H7 (cell line): ENCODE data around the gene TBC1D12. TPM values are rescaled to one million over a fixed set of nuclear protein-coding genes. Genes with fewer than 3 reads are reported as not detected.

Source experiments
- DNase-seq: peaks from one replicate; pipeline ENCODE4 v3.0.0; 2012
- H3K27me3 ChIP-seq: 2 replicates; pipeline ENCODE4 v1.6.0; 2011; ENCODE audit warnings: mild to moderate bottlenecking, low read length; ENCODE audit not compliant: control insufficient read depth, insufficient read depth
- H3K36me3 ChIP-seq: replicated peaks from 2 replicates; pipeline ENCODE4 v1.5.1; 2011; ENCODE audit warnings: low read length; ENCODE audit not compliant: control insufficient read depth, insufficient read depth
- H3K4me3 ChIP-seq: 2 replicates; pipeline ENCODE4 v1.5.1; 2011; ENCODE audit warnings: low read depth, mild to moderate bottlenecking, control low read depth, low read length, moderate library complexity; ENCODE audit not compliant: insufficient read depth
- total RNA-seq: library from RNA; depleted of rRNA; stranded (reverse); fragments of >200 nt; shearing (Covaris generic); gene quantifications from 2 replicates; pipeline ENCODE4 v1.2.3, GENCODE V29; 2014

TBC1D12 gene
- total RNA-seq, 1 experiment from 2014 or later = 4.1 TPM

DNA sequence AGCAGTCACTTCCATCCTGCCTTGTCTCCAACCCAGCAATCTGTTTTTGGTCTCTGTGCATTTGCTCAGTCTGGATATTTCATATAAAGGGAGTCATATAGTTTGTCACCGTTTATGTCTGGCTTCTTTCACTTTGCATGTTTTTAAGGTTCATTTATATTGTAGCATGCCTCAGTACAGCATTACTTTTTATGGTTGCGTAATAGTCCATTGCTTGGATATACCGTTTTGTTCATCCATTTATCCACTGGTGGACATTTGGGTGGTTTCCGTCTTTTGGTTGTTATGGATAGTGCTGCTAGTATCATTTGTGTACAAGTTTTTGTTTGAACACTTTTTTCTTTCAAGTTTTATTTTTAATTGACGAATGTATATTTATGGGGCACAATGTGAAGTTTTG, 18.2 kb downstream of the TBC1D12 start:
- H3K27me3 ChIP-seq = no peaks in the 10 kb centered on the region
- H3K4me3 ChIP-seq = no peak overlapping the region
- H3K36me3 ChIP-seq = no peaks in the 10 kb centered on the region
- DNase-seq = no peak

DNA sequence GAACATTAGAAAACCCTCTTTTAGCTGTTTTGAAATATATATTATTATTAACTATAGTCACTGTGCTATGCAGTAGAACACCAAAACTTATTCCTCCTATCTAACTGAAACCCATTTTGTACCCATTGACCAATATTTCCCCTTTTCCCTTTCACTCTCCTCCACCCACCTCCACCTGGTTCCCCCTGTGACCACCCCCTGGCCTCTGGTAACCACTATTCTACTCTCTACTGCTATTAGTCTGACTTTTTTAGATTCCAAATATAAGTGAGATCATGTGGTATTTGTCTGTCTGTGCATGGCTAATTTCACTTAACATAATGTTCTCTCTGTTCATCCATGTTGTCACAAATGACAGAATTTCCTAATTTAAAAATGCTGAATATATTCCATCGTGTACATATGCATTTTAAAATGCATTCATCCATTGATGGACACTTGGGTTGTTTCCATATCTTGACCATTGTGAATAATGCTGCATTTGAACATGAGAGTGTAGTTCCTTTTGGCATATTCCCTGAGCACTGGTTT, 18.7 kb downstream of the TBC1D12 start:
- no peaks in the 10 kb centered on the region for H3K27me3 ChIP-seq
- H3K4me3 ChIP-seq = no peak overlapping the region
- H3K36me3 ChIP-seq = no peaks in the 10 kb centered on the region; the same call in 1 of the 2 replicates
- no peak for DNase-seq

DNA sequence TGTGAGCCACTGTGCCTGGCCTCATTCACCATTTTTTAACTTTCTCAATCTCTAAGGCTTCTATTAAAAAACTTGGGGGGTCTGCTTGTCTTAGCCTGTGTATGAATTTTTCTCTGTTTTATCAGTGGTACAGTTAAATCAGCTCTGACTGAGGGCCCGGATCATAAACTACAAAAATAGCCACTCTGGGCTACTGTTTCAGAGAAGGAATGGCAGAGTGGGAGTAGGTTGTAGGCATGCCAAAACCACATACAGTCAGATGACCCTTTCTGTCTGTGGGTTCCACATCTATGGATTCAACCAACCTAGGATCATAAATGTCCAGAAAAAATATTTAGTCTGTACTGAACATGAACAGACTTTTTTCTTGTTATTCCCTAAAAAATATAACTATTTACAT, 21.3 kb downstream of the TBC1D12 start:
- Histone ChIP-seq H3K4me3 (no peak overlapping the region), H3K36me3 (no peaks in the 10 kb centered on the region; the same call in 1 of the 2 replicates), H3K27me3 (no peaks in the 10 kb centered on the region)
- no peak for DNase-seq

DNA sequence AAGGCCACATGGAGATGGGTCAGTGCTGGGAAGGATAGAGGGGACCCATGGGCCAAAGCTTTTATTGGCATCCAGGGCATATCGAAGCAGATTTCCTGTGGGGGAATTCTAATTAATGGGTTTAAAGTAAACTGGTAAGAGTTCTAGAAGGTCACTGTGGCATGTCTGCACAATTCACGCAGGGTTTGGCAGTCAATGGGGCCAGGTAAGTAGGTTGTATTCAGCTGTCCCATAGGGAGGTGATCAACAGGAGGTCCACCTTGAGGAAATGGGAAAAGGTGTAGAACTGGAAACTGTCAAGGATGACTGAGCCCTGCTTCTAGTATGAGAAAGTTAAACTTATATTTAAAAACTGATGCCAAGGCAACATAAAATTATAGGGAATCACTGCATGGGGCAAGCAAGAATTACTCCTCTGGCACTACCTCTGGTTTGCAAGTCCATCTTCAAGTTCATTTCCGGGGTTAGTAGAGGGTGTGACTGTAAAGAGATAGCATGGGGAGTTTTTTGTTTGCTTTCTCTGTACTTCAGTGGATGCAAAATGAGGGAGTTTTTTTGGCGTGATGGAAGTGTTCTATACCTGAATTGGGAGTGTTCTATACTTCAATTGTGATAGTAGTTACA, 22.5 kb downstream of the TBC1D12 start:
- Histone ChIP-seq H3K27me3 (no peaks in the 10 kb centered on the region), H3K4me3 (no peak overlapping the region), H3K36me3 (no peaks in the 10 kb centered on the region; the same call in 1 of the 2 replicates)
- no peak for DNase-seq

DNA sequence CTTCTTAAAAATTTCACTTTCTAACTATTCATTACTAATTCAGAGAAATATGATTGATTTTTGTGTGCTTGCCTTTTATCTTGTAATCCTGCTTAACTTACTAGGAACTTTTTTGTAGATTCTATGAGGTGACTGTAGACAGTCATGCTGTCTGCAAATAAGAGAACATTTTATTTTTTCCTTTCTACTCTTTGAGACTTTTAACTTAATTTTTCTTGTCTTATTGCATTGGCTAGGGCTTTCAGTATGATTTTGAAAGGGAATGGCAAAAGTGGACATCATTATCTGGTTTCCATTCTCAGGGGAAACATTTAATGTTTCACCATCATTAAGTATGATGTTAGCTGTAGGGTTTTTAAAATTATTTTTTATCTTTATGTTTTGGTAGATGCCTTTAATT, 23.6 kb downstream of the TBC1D12 start:
- no peaks in the 10 kb centered on the region for H3K27me3 ChIP-seq
- no peak for DNase-seq
- no peaks in the 10 kb centered on the region; the same call in 1 of the 2 replicates for H3K36me3 ChIP-seq
- H3K4me3 ChIP-seq = no peak overlapping the region

DNA sequence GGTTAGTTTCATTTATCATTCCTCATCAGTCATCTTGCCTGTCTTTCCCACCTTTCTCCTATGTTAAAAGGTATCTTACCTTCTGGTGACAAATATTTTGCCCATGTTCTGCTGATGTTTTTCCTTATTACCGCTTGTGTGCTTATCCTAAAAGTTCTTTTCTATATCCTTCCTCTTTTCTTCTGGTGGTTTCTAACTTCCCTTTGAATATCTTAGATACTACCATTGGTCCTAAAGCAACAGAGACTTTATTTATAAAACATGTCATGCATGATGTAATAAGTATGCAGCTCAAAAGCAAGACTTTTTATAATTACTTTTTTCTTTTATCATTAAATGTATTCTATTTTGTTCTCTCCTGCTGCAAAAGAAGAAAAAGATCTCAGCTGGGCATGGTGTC, 24.8 kb downstream of the TBC1D12 start:
- Histone ChIP-seq H3K27me3 (no peaks in the 10 kb centered on the region), H3K36me3 (no peaks in the 10 kb centered on the region; the same call in 1 of the 2 replicates), H3K4me3 (no peak overlapping the region)
- DNase-seq = no peak

DNA sequence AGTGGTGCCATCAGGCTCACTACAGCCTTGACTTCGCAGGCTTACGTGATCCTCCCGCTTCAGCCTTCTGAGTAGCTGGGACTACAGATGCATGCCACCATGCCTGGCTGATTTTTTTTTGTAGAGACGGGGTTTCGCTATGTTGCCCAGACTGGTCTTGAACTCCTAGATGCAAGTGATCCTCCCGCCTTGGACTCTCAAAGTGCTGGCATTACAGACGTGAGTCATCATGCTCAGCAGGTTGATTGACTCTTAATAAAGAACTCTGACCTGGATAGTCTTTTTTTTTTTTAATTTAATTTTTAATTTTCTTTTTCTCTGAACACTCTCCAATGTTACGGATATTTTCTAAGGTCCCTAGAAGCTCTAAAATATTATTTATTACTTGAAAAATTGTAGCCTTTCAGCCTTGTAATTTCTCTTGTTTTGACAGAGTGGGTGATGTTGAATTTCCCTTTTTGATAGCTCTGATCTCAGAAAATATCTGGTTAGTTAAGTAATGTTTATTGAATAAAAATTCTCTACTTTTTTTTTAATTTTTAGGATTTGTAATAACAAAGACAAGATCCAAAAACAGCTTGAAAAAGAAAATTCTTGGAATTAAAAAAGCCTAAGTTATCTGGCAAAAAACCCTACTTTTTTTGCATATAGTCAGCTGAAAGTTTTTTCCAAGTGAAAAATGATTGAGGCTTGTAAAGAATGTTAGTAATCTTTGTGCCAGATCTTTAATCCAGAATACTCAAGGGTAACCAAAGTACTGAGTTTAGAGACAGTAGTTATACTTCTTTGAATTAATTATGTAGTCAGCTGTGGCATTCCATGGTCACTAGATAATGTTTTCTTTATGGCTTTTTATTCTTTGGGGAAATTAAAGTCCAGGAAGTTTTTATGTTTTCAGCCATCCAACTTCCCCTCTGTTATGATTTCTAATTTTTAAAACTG, 26.7 kb downstream of the TBC1D12 start:
- H3K4me3 ChIP-seq = no peak overlapping the region
- no peaks in the 10 kb centered on the region; the same call in 1 of the 2 replicates for H3K36me3 ChIP-seq
- H3K27me3 ChIP-seq = no peaks in the 10 kb centered on the region
- no peak for DNase-seq

DNA sequence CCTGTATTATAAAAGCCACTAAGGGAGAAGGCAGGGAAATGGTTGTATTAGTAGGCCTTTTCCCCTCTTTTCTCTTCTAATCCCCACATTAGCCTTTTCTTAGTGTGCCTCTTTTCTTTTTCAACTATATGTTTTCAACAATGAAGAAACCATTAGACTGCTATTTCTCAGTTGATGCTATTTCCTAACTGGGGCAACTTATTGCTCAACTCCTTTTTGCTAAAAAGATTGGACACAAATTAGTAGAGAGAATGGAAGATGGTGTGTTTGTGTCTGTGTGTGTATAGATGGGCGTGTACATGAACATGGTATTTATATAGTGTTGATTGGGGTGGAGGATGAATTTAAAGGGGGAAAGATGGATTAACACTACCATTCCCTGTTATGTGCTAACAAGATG, 28.4 kb downstream of the TBC1D12 start:
- Histone ChIP-seq H3K27me3 (no peaks in the 10 kb centered on the region), H3K4me3 (no peak overlapping the region), H3K36me3 (no peaks in the 10 kb centered on the region; the same call in 1 of the 2 replicates)
- no peak for DNase-seq

DNA sequence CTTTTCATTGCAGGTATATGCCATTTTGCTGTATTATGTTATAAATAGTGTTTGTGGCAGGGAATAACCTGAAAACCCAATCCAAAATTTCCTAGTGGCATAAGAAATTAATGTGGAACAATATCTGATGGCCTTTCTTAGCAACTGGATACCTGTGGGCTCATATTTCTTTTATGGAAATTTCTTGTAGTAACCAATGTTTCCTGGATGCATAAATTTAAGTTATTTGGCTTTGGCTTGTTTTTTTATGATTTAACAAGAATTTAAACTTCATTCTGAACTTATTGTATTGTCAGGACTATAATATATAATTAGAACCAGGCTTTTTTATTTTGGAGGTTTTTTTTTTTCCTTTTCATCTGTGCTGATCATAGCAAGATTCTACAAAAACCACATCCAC, 30.1 kb downstream of the TBC1D12 start:
- DNase-seq = no peak
- Histone ChIP-seq H3K27me3 (no peaks in the 10 kb centered on the region), H3K36me3 (no peaks in the 10 kb centered on the region), H3K4me3 (no peak overlapping the region)

DNA sequence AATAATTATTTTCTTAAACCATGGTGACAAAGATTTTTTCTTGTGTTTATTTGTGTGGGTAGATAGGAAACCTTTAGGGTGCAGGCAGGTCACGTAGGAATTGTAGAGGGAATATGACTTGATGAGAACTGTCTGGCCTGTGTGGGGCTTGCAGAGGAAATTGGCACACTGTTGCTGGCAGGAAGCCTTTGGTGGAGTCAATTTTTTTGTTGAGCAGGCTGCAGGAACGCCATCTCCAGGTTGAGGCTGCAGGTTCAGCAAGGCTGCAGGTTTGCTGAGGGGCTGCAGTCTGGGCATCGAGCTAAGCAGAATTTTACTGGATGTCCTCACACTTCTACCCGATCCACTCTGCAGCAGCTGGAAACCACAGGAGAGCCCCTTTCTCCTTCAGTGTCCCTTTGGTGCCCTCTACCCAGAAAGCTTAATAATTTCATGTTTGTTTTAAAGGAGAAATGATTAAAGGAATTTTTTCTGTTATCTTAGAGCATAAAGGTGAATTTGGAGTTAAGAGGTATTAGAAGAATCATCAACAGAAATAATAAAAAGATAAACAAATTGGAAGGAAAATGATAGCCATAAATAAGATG, 37.0 kb downstream of the TBC1D12 start:
- Histone ChIP-seq H3K4me3 (no peak overlapping the region), H3K36me3 (no peaks in the 10 kb centered on the region), H3K27me3 (no peaks in the 10 kb centered on the region)
- DNase-seq = peak; percentile 14

DNA sequence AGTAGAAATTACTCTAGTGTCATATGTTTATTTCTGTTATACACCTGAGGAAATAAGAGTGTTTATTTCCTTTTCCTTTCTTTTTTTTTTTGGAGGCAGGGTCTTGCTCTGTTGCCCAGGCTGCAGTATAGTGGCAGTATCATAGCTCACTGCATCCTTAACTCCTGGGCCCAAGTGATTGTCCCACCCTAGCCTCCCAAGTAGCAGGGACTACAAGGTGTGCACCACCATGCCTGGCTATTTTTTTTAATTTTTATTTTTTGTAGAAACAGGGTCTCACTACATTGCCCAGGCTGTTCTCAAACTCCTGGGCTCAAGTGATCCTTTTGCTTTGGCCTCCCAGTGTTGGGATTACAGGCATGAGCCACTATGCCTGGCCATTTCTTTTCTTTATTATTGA, 37.8 kb downstream of the TBC1D12 start:
- DNase-seq = no peak
- Histone ChIP-seq H3K4me3 (no peak overlapping the region), H3K36me3 (no peaks in the 10 kb centered on the region), H3K27me3 (no peaks in the 10 kb centered on the region)

DNA sequence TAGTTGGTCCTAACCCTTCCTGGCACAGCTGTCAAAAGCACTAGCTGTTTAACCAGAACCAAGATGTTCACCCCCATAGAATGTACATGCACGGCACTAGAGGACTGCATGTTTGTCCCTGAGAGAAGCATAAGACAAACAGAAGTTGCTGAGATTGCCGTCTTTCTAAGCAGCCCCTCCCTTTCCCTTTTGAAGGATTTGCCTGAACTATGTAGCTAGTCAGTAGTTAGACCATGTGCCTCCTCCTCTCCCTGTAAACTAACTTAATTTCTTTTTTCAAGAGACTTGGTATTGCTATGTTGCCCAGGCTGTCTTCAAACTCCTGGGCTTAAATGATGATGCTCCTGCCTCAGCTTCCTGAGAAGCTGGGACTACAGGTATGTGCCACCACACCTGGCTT, 40.7 kb downstream of the TBC1D12 start:
- DNase-seq = no peak
- no peak overlapping the region for H3K4me3 ChIP-seq
- H3K27me3 ChIP-seq = no peaks in the 10 kb centered on the region
- H3K36me3 ChIP-seq = no peaks in the 10 kb centered on the region

DNA sequence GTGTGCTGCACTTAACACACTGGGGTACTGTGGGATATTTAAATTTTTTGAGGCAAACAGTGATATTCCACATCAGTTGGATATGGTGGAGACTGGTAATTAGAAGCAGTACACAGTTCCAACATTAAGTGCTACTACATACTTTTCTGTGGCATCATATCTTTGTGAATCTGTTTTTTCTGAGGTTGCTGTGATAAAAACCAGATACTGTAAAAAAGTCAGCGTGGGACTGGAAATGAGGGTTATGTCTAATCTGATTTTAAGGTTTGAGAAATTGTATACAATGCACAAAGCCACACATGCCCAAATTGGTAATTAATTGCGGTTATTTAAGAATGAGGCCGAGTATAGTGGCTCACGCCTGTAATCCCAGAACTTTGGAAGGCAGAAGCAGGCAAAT, 41.2 kb downstream of the TBC1D12 start:
- H3K4me3 ChIP-seq = no peak overlapping the region
- no peak for DNase-seq
- no peaks in the 10 kb centered on the region for H3K36me3 ChIP-seq
- H3K27me3 ChIP-seq = no peaks in the 10 kb centered on the region

DNA sequence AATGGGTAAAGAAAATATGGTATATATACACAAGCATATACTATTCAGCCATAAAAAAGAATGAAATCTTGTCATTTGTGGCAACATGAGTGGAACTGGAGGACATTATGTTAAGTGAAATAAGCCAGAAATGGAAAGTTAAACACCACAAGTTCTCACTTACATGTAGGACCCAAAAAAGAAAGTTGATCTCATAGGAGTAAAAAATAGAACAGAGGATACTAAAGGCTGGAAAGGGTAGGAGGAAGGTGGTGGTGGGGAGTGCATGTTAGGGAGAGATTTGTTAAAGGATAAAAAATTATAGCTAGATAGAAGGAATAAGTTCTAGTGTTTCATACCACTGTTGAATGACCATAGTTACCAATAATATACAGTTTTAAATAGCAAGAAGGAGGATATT, 48.4 kb downstream of the TBC1D12 start:
- no peaks in the 10 kb centered on the region for H3K36me3 ChIP-seq
- no peaks in the 10 kb centered on the region for H3K27me3 ChIP-seq
- no peak for DNase-seq
- H3K4me3 ChIP-seq = no peak overlapping the region
